Activated CD8-positive, alpha-beta T cell treated with anti-CD3 and anti-CD28 coated beads for 36 hours (primary cell): ENCODE data around the gene EEF2KMT. TPM values are rescaled to one million over a fixed set of nuclear protein-coding genes. Genes with fewer than 3 reads are reported as not detected.

Source experiments
- ATAC-seq: fragments of 200-7000 bp; cut with Tn5 transposase; one replicate; pipeline ENCODE4 v1.10.0; 2021; ENCODE audit warnings: mild to moderate bottlenecking, moderate library complexity
- CTCF ChIA-PET: fragments of 350-600 bp; sonication (Branson Sonifier 250); formaldehyde crosslinking; loops from one replicate; lab custom pipeline; 2021; ENCODE audit warnings: antibody characterized with exemption; lab: Charles Lee
- POLR2A ChIA-PET: fragments of 350-600 bp; sonication (Branson Sonifier 250); formaldehyde crosslinking; loops from one replicate; lab custom pipeline; 2021; ENCODE audit warnings: antibody characterized with exemption; lab: Charles Lee
- DNase-seq: peaks from one replicate; pipeline ENCODE4 v3.0.0-alpha.2; 2020
- H3K27ac Mint-ChIP-seq: one replicate; pipeline ENCODE4 v1.8.0; 2021; ENCODE audit warnings: mild to moderate bottlenecking, mixed read lengths
- H3K27me3 Mint-ChIP-seq: one replicate; pipeline ENCODE4 v1.8.0; 2021; ENCODE audit warnings: mixed read lengths
- H3K36me3 Mint-ChIP-seq: one replicate; pipeline ENCODE4 v1.8.0; 2021; ENCODE audit warnings: low read depth, mixed read lengths
- H3K4me1 Mint-ChIP-seq: one replicate; pipeline ENCODE4 v1.8.0; 2021; ENCODE audit warnings: low read depth, mixed read lengths
- H3K4me3 Mint-ChIP-seq: one replicate; pipeline ENCODE4 v1.8.0; 2021; ENCODE audit warnings: mild to moderate bottlenecking, moderate library complexity, mixed read lengths
- H3K9me3 Mint-ChIP-seq: one replicate; pipeline ENCODE4 v1.8.0; 2021; ENCODE audit warnings: mixed read lengths
- CTCF ChIP-seq: fragments of 200-600 bp; IDR thresholded peaks from one replicate; pipeline ENCODE4 v1.8.0; 2022; ENCODE audit warnings: antibody characterized with exemption, mild to moderate bottlenecking
- intact Hi-C: fragments of 100-400 bp; cut with micrococcal nuclease; formaldehyde crosslinking; loops from one replicate; pipeline ENCODE4 v1.10.0; 2022
- total RNA-seq, 2 experiments: library from RNA; stranded (reverse); gene quantifications; one replicate each; pipeline ENCODE4 v1.2.3, GENCODE V29; 2021

The EEF2KMT gene
- total RNA-seq, 2 experiments from 2014 or later: 19.7 to 20.5 TPM

DNA sequence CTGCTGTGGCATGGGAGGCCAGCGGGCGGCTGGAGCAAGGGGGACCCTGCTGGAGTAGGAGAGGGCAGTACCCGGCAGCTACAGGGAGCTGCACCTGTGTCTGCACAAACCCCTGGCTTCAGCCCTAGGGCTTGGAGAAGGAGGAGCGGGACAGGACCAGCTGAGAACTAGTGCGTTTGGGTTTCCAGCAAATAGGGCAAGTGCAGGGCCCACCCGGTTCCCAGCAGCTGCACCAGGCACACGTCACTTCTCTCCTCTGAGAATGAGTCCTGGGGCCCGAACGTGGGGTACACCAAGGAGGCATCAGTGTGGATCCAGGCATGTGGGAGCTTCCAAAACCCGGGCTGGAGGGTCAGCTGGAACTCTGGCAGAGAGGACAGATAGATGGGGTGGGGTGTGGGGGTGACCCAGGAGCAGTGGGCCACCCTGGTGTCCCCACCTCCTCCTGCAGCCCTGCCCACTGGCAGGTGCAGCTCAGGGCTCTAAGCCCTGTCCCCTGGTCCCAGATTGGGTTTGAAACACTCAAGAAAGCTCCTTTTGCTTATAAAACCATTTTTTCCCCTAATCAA, 37.4 kb downstream of the EEF2KMT start:
- DNase-seq (no peak), ATAC-seq (no peak)
- H3K27ac Mint-ChIP-seq: no peak overlapping the region
- H3K4me1 Mint-ChIP-seq: peaks cover 4% of the 10 kb centered on the region
- TF ChIP-seq CTCF: no peak
- no peaks in the 10 kb centered on the region for H3K27me3 Mint-ChIP-seq
- no peak overlapping the region for H3K4me3 Mint-ChIP-seq
- ChIA-PET CTCF (no interaction called here), POLR2A (no interaction called here)
- H3K9me3 Mint-ChIP-seq: no peaks in the 10 kb centered on the region
- intact Hi-C loops: no loop called here
- H3K36me3 Mint-ChIP-seq: no peaks in the 10 kb centered on the region

- H3K4me1 Mint-ChIP-seq: peaks cover 4% of the 10 kb centered on the region
- no peaks in the 10 kb centered on the region for H3K27me3 Mint-ChIP-seq
- ATAC-seq (no peak), DNase-seq (no peak)
- TF ChIP-seq CTCF: no peak
- no peak overlapping the region for H3K27ac Mint-ChIP-seq
- H3K36me3 Mint-ChIP-seq: no peaks in the 10 kb centered on the region
- intact Hi-C loops: no loop called here
- no peak overlapping the region for H3K4me3 Mint-ChIP-seq
- no peaks in the 10 kb centered on the region for H3K9me3 Mint-ChIP-seq
- ChIA-PET CTCF (interaction anchor here (1.1 kb wide), 1 partner anchor 25 kb away, joined by 3 read pairs; no protein-coding TSS in a partner anchor), POLR2A (no interaction called here)
Observed at GRCh38 chr16:5059386-5060072, 38.1 kb downstream of the EEF2KMT start.

DNA sequence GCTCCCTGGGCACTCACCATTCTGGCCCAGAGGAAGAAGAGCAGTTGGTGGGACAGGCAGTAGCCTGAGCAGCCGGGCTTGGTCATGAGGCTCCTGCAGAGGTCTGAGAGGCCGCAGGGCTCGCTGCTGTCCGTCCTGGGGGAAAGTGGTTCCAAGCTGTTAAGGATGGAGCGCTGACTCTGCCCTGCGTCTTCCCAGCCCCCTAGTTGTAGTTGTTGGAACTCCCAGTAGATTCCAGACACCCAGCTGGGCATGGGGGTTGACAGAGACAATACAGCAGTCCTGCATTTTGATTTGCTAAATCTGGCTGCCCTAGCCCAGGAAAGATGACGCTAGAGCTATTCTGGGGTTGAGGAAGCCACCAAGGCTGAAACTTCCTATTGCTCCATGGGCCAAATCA, 39.1 kb downstream of the EEF2KMT start:
- H3K4me3 Mint-ChIP-seq: no peak overlapping the region

GRCh38 chr16:5056352-5056751, 41.2 kb downstream of the EEF2KMT start:
- intact Hi-C loops: no loop called here
- ATAC-seq (peak; percentile 98), DNase-seq (peak; percentile 72)
- Mint-ChIP-seq H3K36me3 (no peaks in the 10 kb centered on the region), H3K27me3 (no peaks in the 10 kb centered on the region), H3K4me3 (no peak overlapping the region), H3K9me3 (no peaks in the 10 kb centered on the region), H3K27ac (no peak overlapping the region), H3K4me1 (peaks cover 4% of the 10 kb centered on the region)
- ChIA-PET CTCF (interaction anchor here (0.6 to 2.3 kb wide), 14 partner anchors 9 to 39 kb away, joined by 3 to 11 read pairs (median 4); partner anchors contain the start of genes ALG1, C16orf89 and NAGPA), POLR2A (interaction anchor here (0.6 to 1.2 kb wide), 2 partner anchors 22 to 220 kb away, joined by 4 to 6 read pairs; partner anchors contain the start of gene NAGPA)
- TF ChIP-seq CTCF: peak; percentile 65

More for the DNA sequence above, 39.1 kb downstream of the EEF2KMT start:
- ATAC-seq: no peak
- intact Hi-C loops: no loop called here
- no peaks in the 10 kb centered on the region for H3K9me3 Mint-ChIP-seq
- H3K4me1 Mint-ChIP-seq: peaks cover 4% of the 10 kb centered on the region
- H3K27ac Mint-ChIP-seq: no peak overlapping the region
- POLR2A ChIA-PET: no interaction called here
- H3K36me3 Mint-ChIP-seq: no peaks in the 10 kb centered on the region
- DNase-seq: no peak
- H3K27me3 Mint-ChIP-seq: no peaks in the 10 kb centered on the region
- CTCF ChIA-PET: no interaction called here
- TF ChIP-seq CTCF: no peak
